HEK293 (cell line): ENCODE measurements around the gene CIITA.
A peak's percentile ranks its signal among the peaks of the same experiment; 100 is the strongest.

Source experiments
- CTCF ChIA-PET: fragments of 350-600 bp; formaldehyde crosslinking; extraction: SDS; loops from one replicate; lab custom pipeline; 2021; ENCODE audit warnings: antibody characterized with exemption; lab: Yijun Ruan, JAX
- POLR2A ChIA-PET: fragments of 300-600 bp; formaldehyde crosslinking; extraction: SDS; loops from one replicate; lab custom pipeline; 2020; ENCODE audit warnings: antibody characterized with exemption, inconsistent platforms; lab: Yijun Ruan, JAX
- H3K27ac ChIP-seq: fragments of 200-500 bp; sonication (Bioruptor generic); 2 replicates; pipeline ENCODE4 v1.5.1; 2014; ENCODE audit warnings: low read depth, low read length, control low read depth, inconsistent platforms; ENCODE audit errors: extremely low read depth
- H3K36me3 ChIP-seq, 2 experiments: fragments of 200-500 bp in 1 of 2; sonication (Bioruptor generic) in 1 of 2; 1 replicate in 1 of 2; 2 replicates in 1 of 2; pipeline ENCODE4 v1.5.1; 2014 to 2017; ENCODE audit warnings: inconsistent platforms in 2 of 2, low read length in 2 of 2; ENCODE audit not compliant: control insufficient read depth in 2 of 2, insufficient read depth in 1 of 2
- H3K4me1 ChIP-seq: fragments of 200-500 bp; sonication (Bioruptor generic); 2 replicates; pipeline ENCODE4 v1.5.1; 2014; ENCODE audit warnings: mild to moderate bottlenecking, low read length, inconsistent platforms; ENCODE audit not compliant: control insufficient read depth, insufficient read depth
- H3K4me3 ChIP-seq: 2 replicates; pipeline ENCODE4 v1.5.1; 2011; ENCODE audit warnings: low read depth, mild to moderate bottlenecking, control low read depth, low read length, moderate library complexity
- H3K9me3 ChIP-seq: fragments of 200-500 bp; sonication (Bioruptor generic); 2 replicates; pipeline ENCODE4 v1.5.1; 2014; ENCODE audit warnings: low read depth, low read length, inconsistent platforms; ENCODE audit not compliant: control insufficient read depth, insufficient read depth
- IKZF3 ChIP-seq: fragments of 450-650 bp; IDR thresholded peaks from 2 replicates; pipeline ENCODE4 v1.5.0; 2018; ENCODE audit warnings: missing biosample characterization, mild to moderate bottlenecking, missing genetic modification characterization, moderate library complexity
- PRDM1 ChIP-seq: fragments of 450-650 bp; formaldehyde crosslinking; IDR thresholded peaks from 2 replicates; pipeline ENCODE4; 2016; ENCODE audit warnings: missing biosample characterization, missing genetic modification characterization
- ZFP41 ChIP-seq: fragments of 450-650 bp; formaldehyde crosslinking; IDR thresholded peaks from 2 replicates; pipeline ENCODE4 v1.5.1; 2016; ENCODE audit warnings: missing biosample characterization, missing genetic modification characterization, borderline replicate concordance
- ZFP69B ChIP-seq: fragments of 450-650 bp; formaldehyde crosslinking; IDR thresholded peaks from 2 replicates; pipeline ENCODE4 v1.5.1; 2016; ENCODE audit warnings: missing biosample characterization, missing genetic modification characterization
- ZNF114 ChIP-seq: fragments of 450-650 bp; formaldehyde crosslinking; IDR thresholded peaks from 2 replicates; pipeline ENCODE4 v1.5.0; 2017; ENCODE audit warnings: missing biosample characterization, missing genetic modification characterization
- ZNF350 ChIP-seq: fragments of 450-650 bp; formaldehyde crosslinking; IDR thresholded peaks from 2 replicates; pipeline ENCODE4 v1.5.0; 2017; ENCODE audit warnings: missing biosample characterization, mild to moderate bottlenecking, missing genetic modification characterization
- ZNF654 ChIP-seq: fragments of 450-650 bp; formaldehyde crosslinking; IDR thresholded peaks from 2 replicates; pipeline ENCODE4 v1.5.1; 2016; ENCODE audit warnings: low read depth, missing biosample characterization, missing genetic modification characterization
- ZNF660 ChIP-seq: fragments of 450-650 bp; IDR thresholded peaks from 2 replicates; pipeline ENCODE4 v1.5.1; 2018; ENCODE audit warnings: missing biosample characterization, mild to moderate bottlenecking, missing genetic modification characterization
- ZSCAN30 ChIP-seq: fragments of 450-650 bp; IDR thresholded peaks from 2 replicates; pipeline ENCODE4 v1.5.1; 2018; ENCODE audit warnings: missing biosample characterization, mild to moderate bottlenecking, missing genetic modification characterization, moderate library complexity
- TF ChIP-seq, protein P1 (sequence below): fragments of 450-650 bp; IDR thresholded peaks from 2 replicates; pipeline ENCODE4 v1.5.1; 2018; ENCODE audit warnings: missing biosample characterization, mild to moderate bottlenecking, missing genetic modification characterization
- TF ChIP-seq, protein P2 (sequence below): fragments of 450-650 bp; formaldehyde crosslinking; IDR thresholded peaks from 2 replicates; pipeline ENCODE4 v1.5.1; 2016; ENCODE audit warnings: missing biosample characterization, missing genetic modification characterization
- TF ChIP-seq, protein P3 (sequence below): fragments of 450-650 bp; formaldehyde crosslinking; IDR thresholded peaks from 2 replicates; pipeline ENCODE4 v1.5.1; 2016; ENCODE audit warnings: missing biosample characterization, missing genetic modification characterization
- TF ChIP-seq, protein P4 (sequence below): fragments of 450-650 bp; formaldehyde crosslinking; IDR thresholded peaks from 2 replicates; pipeline ENCODE4 v1.5.1; 2016; ENCODE audit warnings: missing biosample characterization, missing genetic modification characterization
- TF ChIP-seq, protein P5 (sequence below): fragments of 450-650 bp; formaldehyde crosslinking; IDR thresholded peaks from 2 replicates; pipeline ENCODE4 v1.5.1; 2016; ENCODE audit warnings: missing biosample characterization, missing genetic modification characterization, low read depth

Gene CIITA

DNA sequence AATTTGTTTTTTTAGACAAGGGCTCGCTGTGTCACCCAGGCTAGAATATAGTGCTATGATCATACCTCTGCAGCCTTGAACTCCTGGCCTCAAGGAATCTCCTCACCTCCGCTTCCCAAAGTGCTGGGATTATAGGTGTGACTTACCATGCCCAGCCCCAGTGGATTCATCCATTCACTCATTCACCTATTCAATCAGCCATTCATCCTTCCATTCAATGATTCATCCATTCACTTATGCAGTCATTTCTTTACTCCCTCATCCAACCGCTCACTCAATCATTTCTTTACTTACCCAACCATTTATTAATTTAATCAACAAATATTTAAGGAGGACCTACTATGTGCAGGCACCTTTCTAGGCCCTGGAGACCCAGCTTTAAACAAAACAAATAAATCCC, 39.5 kb downstream of the CIITA start (continued):
- TF ChIP-seq, protein P1, sequence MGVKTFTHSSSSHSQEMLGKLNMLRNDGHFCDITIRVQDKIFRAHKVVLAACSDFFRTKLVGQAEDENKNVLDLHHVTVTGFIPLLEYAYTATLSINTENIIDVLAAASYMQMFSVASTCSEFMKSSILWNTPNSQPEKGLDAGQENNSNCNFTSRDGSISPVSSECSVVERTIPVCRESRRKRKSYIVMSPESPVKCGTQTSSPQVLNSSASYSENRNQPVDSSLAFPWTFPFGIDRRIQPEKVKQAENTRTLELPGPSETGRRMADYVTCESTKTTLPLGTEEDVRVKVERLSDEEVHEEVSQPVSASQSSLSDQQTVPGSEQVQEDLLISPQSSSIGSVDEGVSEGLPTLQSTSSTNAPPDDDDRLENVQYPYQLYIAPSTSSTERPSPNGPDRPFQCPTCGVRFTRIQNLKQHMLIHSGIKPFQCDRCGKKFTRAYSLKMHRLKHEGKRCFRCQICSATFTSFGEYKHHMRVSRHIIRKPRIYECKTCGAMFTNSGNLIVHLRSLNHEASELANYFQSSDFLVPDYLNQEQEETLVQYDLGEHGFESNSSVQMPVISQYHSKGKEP (tag by site-specific recombination): no peak

DNA sequence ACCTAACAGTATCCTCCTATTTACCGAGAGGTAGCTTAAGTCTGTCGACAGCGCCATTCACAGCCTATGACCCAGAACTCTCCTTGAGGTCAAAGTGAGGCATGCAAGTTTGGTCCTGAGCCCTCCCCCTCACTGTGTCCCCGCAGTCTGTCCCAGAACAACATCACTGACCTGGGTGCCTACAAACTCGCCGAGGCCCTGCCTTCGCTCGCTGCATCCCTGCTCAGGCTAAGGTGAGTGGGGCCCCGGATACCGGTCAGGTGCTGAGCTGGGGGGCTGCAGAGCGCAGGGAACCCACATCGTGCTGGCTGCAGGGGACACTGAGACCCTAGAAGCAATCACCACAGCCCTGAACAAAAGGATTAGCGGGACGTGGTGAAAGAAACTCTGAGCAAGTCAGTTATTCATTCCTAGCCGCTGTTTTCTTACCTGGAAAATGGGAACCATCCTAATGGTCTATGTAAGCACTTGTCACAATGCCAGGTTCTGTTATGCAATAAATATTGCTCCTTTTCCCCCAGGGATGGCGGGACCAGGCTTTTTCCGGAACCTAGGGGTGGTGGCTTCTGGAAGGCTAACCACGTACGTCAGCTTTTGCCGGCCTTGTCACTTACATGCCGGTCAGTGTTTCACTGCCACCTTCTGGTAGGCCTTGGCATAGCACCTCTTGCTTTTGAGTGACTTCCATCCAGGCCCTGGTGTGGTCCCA, 41.4 kb downstream of the CIITA start:
- ChIA-PET POLR2A (interaction anchor here (0.5 to 0.9 kb wide), 2 partner anchors 148 to 175 kb away, joined by 3 read pairs; partner anchors contain the start of gene NUBP1), CTCF (interaction anchor here (0.5 to 3.1 kb wide), 25 partner anchors 9 to 1663 kb away, joined by 3 to 22 read pairs (median 3); no protein-coding TSS in a partner anchor)
- Histone ChIP-seq H3K9me3 (no peaks in the 10 kb centered on the region), H3K4me3 (no peak overlapping the region), H3K36me3 (no peaks in the 10 kb centered on the region), H3K4me1 (no peaks in the 10 kb centered on the region), H3K27ac (no peak overlapping the region)
- TF ChIP-seq, protein P2, sequence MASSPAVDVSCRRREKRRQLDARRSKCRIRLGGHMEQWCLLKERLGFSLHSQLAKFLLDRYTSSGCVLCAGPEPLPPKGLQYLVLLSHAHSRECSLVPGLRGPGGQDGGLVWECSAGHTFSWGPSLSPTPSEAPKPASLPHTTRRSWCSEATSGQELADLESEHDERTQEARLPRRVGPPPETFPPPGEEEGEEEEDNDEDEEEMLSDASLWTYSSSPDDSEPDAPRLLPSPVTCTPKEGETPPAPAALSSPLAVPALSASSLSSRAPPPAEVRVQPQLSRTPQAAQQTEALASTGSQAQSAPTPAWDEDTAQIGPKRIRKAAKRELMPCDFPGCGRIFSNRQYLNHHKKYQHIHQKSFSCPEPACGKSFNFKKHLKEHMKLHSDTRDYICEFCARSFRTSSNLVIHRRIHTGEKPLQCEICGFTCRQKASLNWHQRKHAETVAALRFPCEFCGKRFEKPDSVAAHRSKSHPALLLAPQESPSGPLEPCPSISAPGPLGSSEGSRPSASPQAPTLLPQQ (tag by site-specific recombination): peak; percentile 28; the same call in 1 of the 2 replicates
- no peak for TF ChIP-seq ZFP69B (tag by site-specific recombination)
- peak; percentile 89 for TF ChIP-seq ZNF654 (tag by site-specific recombination)
- no peak for TF ChIP-seq PRDM1 (tag by site-specific recombination)
- no peak for TF ChIP-seq ZNF114 (tag by site-specific recombination)
- peak; percentile 54; the same call in 1 of the 2 replicates for TF ChIP-seq ZNF660
- TF ChIP-seq ZFP41 (tag by site-specific recombination): no peak
- TF ChIP-seq, protein P3, sequence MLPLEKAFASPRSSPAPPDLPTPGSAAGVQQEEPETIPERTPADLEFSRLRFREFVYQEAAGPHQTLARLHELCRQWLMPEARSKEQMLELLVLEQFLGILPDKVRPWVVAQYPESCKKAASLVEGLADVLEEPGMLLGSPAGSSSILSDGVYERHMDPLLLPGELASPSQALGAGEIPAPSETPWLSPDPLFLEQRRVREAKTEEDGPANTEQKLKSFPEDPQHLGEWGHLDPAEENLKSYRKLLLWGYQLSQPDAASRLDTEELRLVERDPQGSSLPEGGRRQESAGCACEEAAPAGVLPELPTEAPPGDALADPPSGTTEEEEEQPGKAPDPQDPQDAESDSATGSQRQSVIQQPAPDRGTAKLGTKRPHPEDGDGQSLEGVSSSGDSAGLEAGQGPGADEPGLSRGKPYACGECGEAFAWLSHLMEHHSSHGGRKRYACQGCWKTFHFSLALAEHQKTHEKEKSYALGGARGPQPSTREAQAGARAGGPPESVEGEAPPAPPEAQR (tag by site-specific recombination): no peak
- TF ChIP-seq, protein P4, sequence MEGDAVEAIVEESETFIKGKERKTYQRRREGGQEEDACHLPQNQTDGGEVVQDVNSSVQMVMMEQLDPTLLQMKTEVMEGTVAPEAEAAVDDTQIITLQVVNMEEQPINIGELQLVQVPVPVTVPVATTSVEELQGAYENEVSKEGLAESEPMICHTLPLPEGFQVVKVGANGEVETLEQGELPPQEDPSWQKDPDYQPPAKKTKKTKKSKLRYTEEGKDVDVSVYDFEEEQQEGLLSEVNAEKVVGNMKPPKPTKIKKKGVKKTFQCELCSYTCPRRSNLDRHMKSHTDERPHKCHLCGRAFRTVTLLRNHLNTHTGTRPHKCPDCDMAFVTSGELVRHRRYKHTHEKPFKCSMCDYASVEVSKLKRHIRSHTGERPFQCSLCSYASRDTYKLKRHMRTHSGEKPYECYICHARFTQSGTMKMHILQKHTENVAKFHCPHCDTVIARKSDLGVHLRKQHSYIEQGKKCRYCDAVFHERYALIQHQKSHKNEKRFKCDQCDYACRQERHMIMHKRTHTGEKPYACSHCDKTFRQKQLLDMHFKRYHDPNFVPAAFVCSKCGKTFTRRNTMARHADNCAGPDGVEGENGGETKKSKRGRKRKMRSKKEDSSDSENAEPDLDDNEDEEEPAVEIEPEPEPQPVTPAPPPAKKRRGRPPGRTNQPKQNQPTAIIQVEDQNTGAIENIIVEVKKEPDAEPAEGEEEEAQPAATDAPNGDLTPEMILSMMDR (tag by site-specific recombination): peak; percentile 67; the same call in 1 of the 2 replicates
- TF ChIP-seq ZSCAN30 (tag by site-specific recombination): peak; percentile 46; the same call in 1 of the 2 replicates
- TF ChIP-seq, protein P5, sequence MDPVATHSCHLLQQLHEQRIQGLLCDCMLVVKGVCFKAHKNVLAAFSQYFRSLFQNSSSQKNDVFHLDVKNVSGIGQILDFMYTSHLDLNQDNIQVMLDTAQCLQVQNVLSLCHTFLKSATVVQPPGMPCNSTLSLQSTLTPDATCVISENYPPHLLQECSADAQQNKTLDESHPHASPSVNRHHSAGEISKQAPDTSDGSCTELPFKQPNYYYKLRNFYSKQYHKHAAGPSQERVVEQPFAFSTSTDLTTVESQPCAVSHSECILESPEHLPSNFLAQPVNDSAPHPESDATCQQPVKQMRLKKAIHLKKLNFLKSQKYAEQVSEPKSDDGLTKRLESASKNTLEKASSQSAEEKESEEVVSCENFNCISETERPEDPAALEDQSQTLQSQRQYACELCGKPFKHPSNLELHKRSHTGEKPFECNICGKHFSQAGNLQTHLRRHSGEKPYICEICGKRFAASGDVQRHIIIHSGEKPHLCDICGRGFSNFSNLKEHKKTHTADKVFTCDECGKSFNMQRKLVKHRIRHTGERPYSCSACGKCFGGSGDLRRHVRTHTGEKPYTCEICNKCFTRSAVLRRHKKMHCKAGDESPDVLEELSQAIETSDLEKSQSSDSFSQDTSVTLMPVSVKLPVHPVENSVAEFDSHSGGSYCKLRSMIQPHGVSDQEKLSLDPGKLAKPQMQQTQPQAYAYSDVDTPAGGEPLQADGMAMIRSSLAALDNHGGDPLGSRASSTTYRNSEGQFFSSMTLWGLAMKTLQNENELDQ: no peak
- peak; percentile 43; the same call in 1 of the 2 replicates for TF ChIP-seq IKZF3 (tag by site-specific recombination)
- TF ChIP-seq ZNF350 (tag by site-specific recombination): no peak
